H1 (cell line): ENCODE data around the gene FBLIM1. TPM values are rescaled to one million over a fixed set of nuclear protein-coding genes. Genes with fewer than 3 reads are reported as not detected.

Experiments
- CTCF ChIA-PET: fragments of 300-600 bp; sonication (Branson Sonifier 250); formaldehyde crosslinking; loops from one replicate; lab custom pipeline; 2021; ENCODE audit not compliant: partially characterized antibody; lab: Charles Lee
- POLR2A ChIA-PET: fragments of 300-600 bp; sonication (Branson Sonifier 250); formaldehyde crosslinking; loops from one replicate; lab custom pipeline; 2021; ENCODE audit warnings: inconsistent platforms; ENCODE audit not compliant: partially characterized antibody; lab: Charles Lee
- DNase-seq, 2 experiments: peaks; one replicate each; pipeline versions ENCODE4 v3.0.0 to v3.0.0-alpha.2; 2010 to 2022; ENCODE audit warnings: low spot score in 2 of 2, low read depth in 1 of 2, mixed read lengths in 1 of 2
- FAIRE-seq: peaks from 2 replicates; lab custom pipeline; 2011; peaks lifted over from hg19 to GRCh38; lab: Jason Lieb, UNC
- H2AFZ ChIP-seq: 2 replicates; pipeline ENCODE4 v1.8.1; 2012; ENCODE audit warnings: low read length, inconsistent platforms
- H2AK5ac ChIP-seq: 2 replicates; pipeline ENCODE4 v1.6.1; 2013; ENCODE audit warnings: low read depth, low read length
- H2BK120ac ChIP-seq: replicated peaks from 2 replicates; pipeline ENCODE3; 2013; ENCODE audit warnings: low read depth, low read length, inconsistent platforms
- H2BK12ac ChIP-seq: 2 replicates; pipeline ENCODE4 v1.6.1; 2013; ENCODE audit warnings: low read depth, low read length
- H2BK15ac ChIP-seq: 2 replicates; pipeline ENCODE4 v1.6.1; 2013; ENCODE audit warnings: low read length
- H2BK20ac ChIP-seq: 2 replicates; pipeline ENCODE4 v1.6.1; 2013; ENCODE audit warnings: low read length
- H2BK5ac ChIP-seq: 2 replicates; pipeline ENCODE4 v1.6.1; 2013; ENCODE audit warnings: low read depth, low read length
- H3K14ac ChIP-seq: 2 replicates; pipeline ENCODE4 v1.6.1; 2013; ENCODE audit warnings: inconsistent platforms; ENCODE audit not compliant: insufficient read length
- H3K18ac ChIP-seq: 2 replicates; pipeline ENCODE4 v1.6.1; 2013; ENCODE audit warnings: low read length; ENCODE audit errors: extremely low read depth
- H3K23ac ChIP-seq: 2 replicates; pipeline ENCODE4 v1.6.1; 2013; ENCODE audit warnings: inconsistent platforms; ENCODE audit not compliant: insufficient read length
- H3K23me2 ChIP-seq: 2 replicates; pipeline ENCODE4 v1.6.1; 2013; ENCODE audit warnings: low read depth, low read length
- H3K27ac ChIP-seq: 2 replicates; pipeline ENCODE4 v1.6.1; 2011; ENCODE audit warnings: low read depth, low read length, inconsistent platforms
- H3K27me3 ChIP-seq, 4 experiments: replicated peaks in 1 of 4; 1 replicate in 1 of 4; 2 replicates in 3 of 4; pipeline versions ENCODE4 v1.6.1 to v1.8.1; 2011 to 2013; ENCODE audit warnings: low read length in 3 of 4, mild to moderate bottlenecking in 3 of 4, inconsistent platforms in 2 of 4, mixed read lengths in 2 of 4, moderate library complexity in 1 of 4; ENCODE audit not compliant: control insufficient read depth in 3 of 4, insufficient read depth in 3 of 4; ENCODE audit errors: extremely low read depth in 1 of 4
- H3K36me3 ChIP-seq, 4 experiments: 2 replicates each; pipeline versions ENCODE4 v1.6.1 to v1.8.1; 2011 to 2013; ENCODE audit warnings: mild to moderate bottlenecking in 4 of 4, low read length in 3 of 4, moderate library complexity in 2 of 4, control low read depth in 1 of 4, inconsistent platforms in 1 of 4; ENCODE audit not compliant: insufficient read depth in 4 of 4, control insufficient read depth in 2 of 4
- H3K4ac ChIP-seq: replicated peaks from 2 replicates; pipeline ENCODE3; 2013; ENCODE audit warnings: low read length, low read depth, mixed read lengths, inconsistent platforms; ENCODE audit not compliant: insufficient read length
- H3K4me1 ChIP-seq, 4 experiments: replicated peaks in 1 of 4; 1 replicate in 1 of 4; 2 replicates in 3 of 4; pipeline versions ENCODE4 v1.6.1 to v1.8.1; 2011 to 2013; ENCODE audit warnings: low read length in 3 of 4, inconsistent platforms in 2 of 4, mixed read lengths in 1 of 4; ENCODE audit not compliant: insufficient read depth in 4 of 4, control insufficient read depth in 3 of 4
- H3K4me2 ChIP-seq, 2 experiments: 2 replicates each; pipeline versions ENCODE4 v1.6.1 to v1.8.1; 2011 to 2013; ENCODE audit warnings: low read depth in 2 of 2, low read length in 2 of 2, control low read depth in 1 of 2, inconsistent platforms in 1 of 2, mild to moderate bottlenecking in 1 of 2; ENCODE audit not compliant: insufficient read depth in 1 of 2
- H3K4me3 ChIP-seq, 4 experiments: fragments of 200-600, 300-600 bp in 1 of 4; sonication (generic), shearing (Covaris generic), sonication (Bioruptor Twin) in 1 of 4; 2 replicates each; pipeline versions ENCODE4 v1.5.1 to v1.8.1; 2011 to 2016; ENCODE audit warnings: low read length in 4 of 4, low read depth in 3 of 4, control low read depth in 2 of 4, inconsistent platforms in 2 of 4, mild to moderate bottlenecking in 2 of 4, mixed read lengths in 1 of 4, moderate library complexity in 1 of 4; ENCODE audit not compliant: insufficient read depth in 2 of 4; ENCODE audit errors: extremely low read depth in 1 of 4
- H3K56ac ChIP-seq: replicated peaks from 2 replicates; pipeline ENCODE3; 2013; ENCODE audit warnings: low read depth, mild to moderate bottlenecking, mixed read lengths, low read length, inconsistent platforms; ENCODE audit not compliant: insufficient read length
- H3K79me1 ChIP-seq: 2 replicates; pipeline ENCODE4 v1.6.1; 2013; ENCODE audit warnings: low read depth, low read length, control low read depth
- H3K79me2 ChIP-seq, 2 experiments: 2 replicates each; pipeline versions ENCODE4 v1.6.1 to v1.8.1; 2012 to 2013; ENCODE audit warnings: low read length in 2 of 2, mild to moderate bottlenecking in 2 of 2, inconsistent platforms in 1 of 2; ENCODE audit not compliant: insufficient read depth in 2 of 2, control insufficient read depth in 1 of 2
- H3K9ac ChIP-seq, 4 experiments: replicated peaks in 1 of 4; 1 replicate in 1 of 4; 2 replicates in 3 of 4; pipeline versions ENCODE4 v1.6.1 to v1.8.1; 2011 to 2013; ENCODE audit warnings: low read depth in 3 of 4, low read length in 3 of 4, control low read depth in 2 of 4, mild to moderate bottlenecking in 2 of 4, moderate library complexity in 2 of 4, inconsistent platforms in 1 of 4; ENCODE audit errors: extremely low read depth in 1 of 4
- H3K9me3 ChIP-seq, 2 experiments: 2 replicates each; pipeline versions ENCODE4 v1.6.1 to v1.8.1; 2012 to 2013; ENCODE audit warnings: mild to moderate bottlenecking in 2 of 2, moderate library complexity in 2 of 2, control low read depth in 1 of 2, inconsistent platforms in 1 of 2, low read depth in 1 of 2, low read length in 1 of 2, mixed read lengths in 1 of 2; ENCODE audit not compliant: insufficient read depth in 2 of 2
- H4K20me1 ChIP-seq, 2 experiments: replicated peaks in 1 of 2; 2 replicates each; pipeline versions ENCODE3 to v1.8.1; 2011 to 2013; ENCODE audit warnings: inconsistent platforms in 2 of 2, low read length in 2 of 2, mild to moderate bottlenecking in 1 of 2; ENCODE audit not compliant: insufficient read depth in 2 of 2, control insufficient read depth in 1 of 2
- H4K5ac ChIP-seq: 2 replicates; pipeline ENCODE4 v1.6.1; 2013; ENCODE audit warnings: low read length, low read depth, mixed read lengths, inconsistent platforms; ENCODE audit not compliant: insufficient read length
- H4K8ac ChIP-seq: 2 replicates; pipeline ENCODE4 v1.8.0; 2013; ENCODE audit warnings: mild to moderate bottlenecking, moderate library complexity, low read length, inconsistent platforms; ENCODE audit not compliant: insufficient read depth; ENCODE audit errors: extremely low read depth
- H4K91ac ChIP-seq: replicated peaks from 2 replicates; pipeline ENCODE3; 2013; ENCODE audit warnings: low read length, mixed read lengths, inconsistent platforms; ENCODE audit not compliant: insufficient read length
- GTF2F1 ChIP-seq: IDR thresholded peaks from 2 replicates; pipeline ENCODE4 v1.6.1; 2012; ENCODE audit warnings: low read depth, low read length, improper control_type of control experiment, borderline replicate concordance
- KDM5A ChIP-seq: fragments of 200-600 bp; IDR thresholded peaks from 2 replicates; pipeline ENCODE4 v1.7.1; 2012; ENCODE audit warnings: mild to moderate bottlenecking, low read length, inconsistent platforms, mixed read lengths
- NANOG ChIP-seq: IDR thresholded peaks from 2 replicates; pipeline ENCODE4 v1.6.1; 2011; ENCODE audit warnings: low read length, low read depth, mild to moderate bottlenecking, inconsistent platforms; ENCODE audit not compliant: insufficient read depth, poor library complexity, severe bottlenecking
- RXRA ChIP-seq: IDR thresholded peaks from 2 replicates; pipeline ENCODE4 v1.6.1; 2011; ENCODE audit warnings: low read depth, mild to moderate bottlenecking, low read length, moderate library complexity; ENCODE audit not compliant: insufficient read depth
- polyA plus RNA-seq, 7 experiments: library from polyadenylated mRNA; depleted of rRNA in 3 of 7; stranded (reverse) in 5 of 7; unstranded in 2 of 7; fragments of >200 nt in 5 of 7; fragments of 200-250 nt in 2 of 7; gene quantifications; 1 replicate in 5 of 7; 2 replicates in 1 of 7; 4 replicates in 1 of 7; pipeline versions ENCODE4 v1.2.1 to v1.2.3, GENCODE V29; 2011 to 2013; ENCODE audit warnings: missing spikeins in 2 of 7, mixed read lengths in 2 of 7
- total RNA-seq: library from RNA; stranded (reverse); fragmentation: NEBNext Ultra II Directional; extraction: Animal tissue kit (Norgen Biotek cat#: 25700); gene quantifications from 2 replicates; pipeline ENCODE4 v1.2.1, GENCODE V29; 2021

FBLIM1 gene
- total and polyA plus RNA-seq, 2 of the 8 experiments (the other 6 are each of a cell fraction or from before 2014, with no cell fraction given): 66.6 to 66.7 TPM

- Histone ChIP-seq H4K91ac (no peak overlapping the region), H3K4me3 (no peak overlapping the region), H3K27ac (no peak overlapping the region), H2BK20ac (no peak overlapping the region), H3K4me2 (no peak overlapping the region), H3K56ac (no peak overlapping the region), H4K20me1 (no peaks in the 10 kb centered on the region), H4K5ac (no peak overlapping the region), H2AK5ac (no peak overlapping the region), H3K27me3 (no peaks in the 10 kb centered on the region), H2BK120ac (no peak overlapping the region), H3K36me3 (no peaks in the 10 kb centered on the region), H2BK12ac (no peak overlapping the region), H3K4ac (no peak overlapping the region), H3K9ac (no peak overlapping the region), H3K4me1 (peaks cover 0 to 12% (median 4%) of the 10 kb centered on the region in 4 experiments; a peak in 3 of 7 replicates), H2BK15ac (no peak overlapping the region), H3K18ac (no peak overlapping the region), H4K8ac (no peak overlapping the region), H3K79me1 (no peaks in the 10 kb centered on the region), H2BK5ac (no peak overlapping the region), H3K23me2 (no peaks in the 10 kb centered on the region), H3K9me3 (no peaks in the 10 kb centered on the region), H3K14ac (no peak overlapping the region), H2AFZ (no peak overlapping the region), H3K23ac (no peak overlapping the region), H3K79me2 (no peaks in the 10 kb centered on the region)
- TF ChIP-seq KDM5A (no peak), GTF2F1 (no peak), RXRA (no peak), NANOG (no peak)
- DNase-seq (no peak), FAIRE-seq (no peak)
- ChIA-PET CTCF (interaction anchor here (1.2 to 2.5 kb wide), 2 partner anchors 10 to 22 kb away, joined by 3 to 13 read pairs; no protein-coding TSS in a partner anchor), POLR2A (interaction anchor here (0.6 kb wide), 1 partner anchor 316 kb away, joined by 3 read pairs; no protein-coding TSS in a partner anchor)
These were observed 67.2 kb downstream of the FBLIM1 start for GRCh38 chr1:15825800-15826199.
